ENCODE measurements around the gene HTR1A. TPM values are rescaled to one million over a fixed set of nuclear protein-coding genes. Genes with fewer than 3 reads are reported as not detected.

HTR1A gene
- total RNA-seq, 6 experiments from 2014 or later: 0.18 TPM; not detected in 5

DNA sequence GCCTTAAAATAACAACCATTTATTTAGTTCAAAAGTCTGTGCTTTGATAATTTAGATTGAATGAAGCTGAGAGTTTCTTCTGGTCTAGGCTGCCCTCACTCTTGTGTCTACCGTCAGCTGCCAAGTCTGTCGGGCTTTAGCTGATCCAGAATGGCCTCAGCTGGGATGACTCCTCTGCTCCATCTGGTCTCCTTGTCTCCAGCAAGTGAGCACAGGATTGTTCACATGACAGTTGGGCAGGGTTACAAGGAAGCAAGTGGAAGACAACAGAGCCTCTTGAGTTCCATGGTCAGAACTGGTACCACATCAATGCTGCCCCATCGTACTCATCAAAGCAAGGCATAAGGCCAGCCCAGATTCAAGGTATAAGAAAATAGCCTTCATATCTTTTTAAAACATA, 9.0 kb downstream of the HTR1A start:
- TF ChIP-seq, protein P1, sequence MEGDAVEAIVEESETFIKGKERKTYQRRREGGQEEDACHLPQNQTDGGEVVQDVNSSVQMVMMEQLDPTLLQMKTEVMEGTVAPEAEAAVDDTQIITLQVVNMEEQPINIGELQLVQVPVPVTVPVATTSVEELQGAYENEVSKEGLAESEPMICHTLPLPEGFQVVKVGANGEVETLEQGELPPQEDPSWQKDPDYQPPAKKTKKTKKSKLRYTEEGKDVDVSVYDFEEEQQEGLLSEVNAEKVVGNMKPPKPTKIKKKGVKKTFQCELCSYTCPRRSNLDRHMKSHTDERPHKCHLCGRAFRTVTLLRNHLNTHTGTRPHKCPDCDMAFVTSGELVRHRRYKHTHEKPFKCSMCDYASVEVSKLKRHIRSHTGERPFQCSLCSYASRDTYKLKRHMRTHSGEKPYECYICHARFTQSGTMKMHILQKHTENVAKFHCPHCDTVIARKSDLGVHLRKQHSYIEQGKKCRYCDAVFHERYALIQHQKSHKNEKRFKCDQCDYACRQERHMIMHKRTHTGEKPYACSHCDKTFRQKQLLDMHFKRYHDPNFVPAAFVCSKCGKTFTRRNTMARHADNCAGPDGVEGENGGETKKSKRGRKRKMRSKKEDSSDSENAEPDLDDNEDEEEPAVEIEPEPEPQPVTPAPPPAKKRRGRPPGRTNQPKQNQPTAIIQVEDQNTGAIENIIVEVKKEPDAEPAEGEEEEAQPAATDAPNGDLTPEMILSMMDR (IDR thresholded peaks at IDR 0.05): no peak
- TF ChIP-seq POLR2A (IDR thresholded peaks at IDR 0.05): no peak
- WGBS (ENCODE audit: insufficient coverage, low coverage, low lambda C conversion rate, missing lambda C conversion rate): 74% methylated on average over 2 of the region's 3 CpGs
- no peaks in the 10 kb centered on the region for H3K27me3 ChIP-seq
- no peaks in the 10 kb centered on the region for H3K9me3 ChIP-seq
- no peak overlapping the region for H3K27ac ChIP-seq
- H3K4me3 ChIP-seq: no peak overlapping the region
- no peaks in the 10 kb centered on the region for H3K4me1 ChIP-seq
- no peak for ATAC-seq
- intact Hi-C loops (cut with DNase I): no loop called here
- no peaks in the 10 kb centered on the region for H3K36me3 ChIP-seq
- no peak for DNase-seq

DNA sequence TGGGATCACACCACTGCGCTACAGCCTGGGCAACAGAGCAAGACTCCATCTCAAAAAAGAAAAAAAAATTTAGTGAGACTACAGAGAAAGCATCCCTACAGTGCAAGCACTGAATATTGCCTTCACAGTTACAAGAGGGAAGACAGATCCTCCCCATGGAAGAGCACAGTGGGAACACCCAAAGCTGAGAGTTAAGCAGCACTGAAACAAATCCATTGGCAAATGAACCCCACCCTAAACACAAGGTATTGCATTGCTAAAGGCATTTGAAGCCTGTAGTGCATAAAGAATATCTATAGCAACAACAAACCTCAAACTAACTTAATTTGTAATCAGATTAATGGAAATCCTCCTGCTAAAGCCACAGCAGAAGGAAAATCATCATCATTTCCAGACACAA, 27.1 kb downstream of the HTR1A start:
- Histone ChIP-seq H3K27ac (no peak overlapping the region), H3K9me3 (no peaks in the 10 kb centered on the region), H3K27me3 (no peaks in the 10 kb centered on the region), H3K4me3 (no peak overlapping the region), H3K4me1 (no peaks in the 10 kb centered on the region), H3K36me3 (no peaks in the 10 kb centered on the region)
- DNase-seq (no peak), ATAC-seq (no peak)
- 80% methylated on average over 1 of the region's 1 CpG for WGBS (ENCODE audit: insufficient coverage, low coverage, low lambda C conversion rate, missing lambda C conversion rate)
- intact Hi-C loops (cut with DNase I): no loop called here
- TF ChIP-seq POLR2A (IDR thresholded peaks at IDR 0.05): no peak
- TF ChIP-seq, protein P1 (IDR thresholded peaks at IDR 0.05): no peak

DNA sequence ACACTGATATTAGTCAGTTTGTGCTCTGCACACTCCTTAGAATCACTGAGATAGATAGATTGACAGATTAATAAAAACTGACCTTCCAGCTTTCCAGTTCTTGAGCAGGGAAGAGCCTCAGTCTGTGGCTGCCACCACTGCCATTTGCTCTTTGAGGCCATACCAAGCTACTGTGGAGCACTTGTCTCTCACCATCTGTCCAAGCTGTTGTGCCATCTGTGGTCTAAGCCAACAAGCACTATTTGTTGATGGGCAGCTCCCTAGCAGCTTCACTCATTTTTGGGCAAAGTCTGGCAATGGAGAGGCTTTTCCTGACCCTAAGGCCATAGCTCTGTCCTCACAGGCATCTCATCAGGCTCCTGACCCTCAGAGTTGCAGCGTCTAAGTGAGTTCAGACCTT, 30.4 kb downstream of the HTR1A start:
- no peak overlapping the region for H3K4me3 ChIP-seq
- intact Hi-C loops (cut with DNase I): no loop called here
- no peaks in the 10 kb centered on the region for H3K4me1 ChIP-seq
- DNase-seq: no peak
- no peaks in the 10 kb centered on the region for H3K27me3 ChIP-seq
- H3K27ac ChIP-seq: no peak overlapping the region
- no peaks in the 10 kb centered on the region for H3K9me3 ChIP-seq
- no peak for ATAC-seq
- 33% methylated on average over 1 of the region's 1 CpG for WGBS (ENCODE audit: insufficient coverage, low coverage, low lambda C conversion rate, missing lambda C conversion rate)
- H3K36me3 ChIP-seq: no peaks in the 10 kb centered on the region
- TF ChIP-seq POLR2A (IDR thresholded peaks at IDR 0.05): no peak
- TF ChIP-seq, protein P1 (IDR thresholded peaks at IDR 0.05): no peak

DNA sequence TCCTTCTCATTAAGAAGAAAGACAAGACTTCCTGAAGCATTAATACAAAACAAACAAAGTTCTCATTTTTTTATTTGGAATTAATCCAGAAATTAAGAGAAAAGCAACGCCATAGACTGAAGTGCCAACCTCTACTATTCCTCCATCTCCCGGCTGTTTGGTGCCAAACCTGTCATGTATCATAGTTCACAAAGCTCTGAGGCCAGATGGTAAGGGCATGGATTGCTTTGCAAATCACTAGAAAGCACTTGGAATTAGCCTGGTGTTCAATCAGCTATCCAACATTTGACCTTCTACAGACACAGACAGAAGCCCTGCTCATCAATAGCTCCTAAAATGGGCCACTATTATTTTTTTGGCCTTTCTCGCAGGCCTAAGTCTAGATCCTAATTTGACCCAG, 33.8 kb downstream of the HTR1A start:
- Histone ChIP-seq H3K4me1 (no peaks in the 10 kb centered on the region), H3K36me3 (no peaks in the 10 kb centered on the region), H3K27me3 (no peaks in the 10 kb centered on the region), H3K27ac (no peak overlapping the region), H3K4me3 (no peak overlapping the region), H3K9me3 (no peaks in the 10 kb centered on the region)
- intact Hi-C loops (cut with DNase I): no loop called here
- 75% methylated on average over 3 of the region's 3 CpGs for WGBS (ENCODE audit: insufficient coverage, low coverage, low lambda C conversion rate, missing lambda C conversion rate)
- ATAC-seq (no peak), DNase-seq (no peak)
- TF ChIP-seq, protein P1 (IDR thresholded peaks at IDR 0.05): no peak
- TF ChIP-seq POLR2A (IDR thresholded peaks at IDR 0.05): no peak

DNA sequence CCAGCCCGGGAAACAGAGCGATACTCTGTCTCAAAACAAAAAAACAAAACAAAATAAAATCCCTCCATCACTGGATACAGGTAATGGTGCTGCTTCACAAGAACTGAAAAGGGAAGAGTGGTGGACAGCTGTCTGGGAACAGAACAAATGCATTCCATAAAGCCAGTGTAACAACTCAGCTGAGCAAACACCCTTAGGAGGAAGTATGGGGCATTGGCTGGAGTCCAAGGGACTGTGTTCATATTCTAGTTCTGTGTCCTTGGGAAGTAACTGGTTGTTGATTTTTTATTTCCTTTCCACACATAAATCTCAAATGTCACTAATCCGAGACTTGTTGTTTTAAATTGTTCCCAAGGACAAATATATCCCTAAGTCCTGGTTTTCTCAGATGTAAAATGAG, 38.3 kb downstream of the HTR1A start:
- no peak for DNase-seq
- 57% methylated on average over 3 of the region's 3 CpGs for WGBS (ENCODE audit: insufficient coverage, low coverage, low lambda C conversion rate, missing lambda C conversion rate)
- intact Hi-C loops (cut with DNase I): no loop called here
- no peaks in the 10 kb centered on the region for H3K9me3 ChIP-seq
- TF ChIP-seq, protein P1 (IDR thresholded peaks at IDR 0.05): no peak
- no peak for TF ChIP-seq POLR2A (IDR thresholded peaks at IDR 0.05)
- ATAC-seq: no peak
- H3K4me1 ChIP-seq: no peaks in the 10 kb centered on the region
- H3K4me3 ChIP-seq: no peak overlapping the region
- no peaks in the 10 kb centered on the region for H3K27me3 ChIP-seq
- no peak overlapping the region for H3K27ac ChIP-seq
- H3K36me3 ChIP-seq: no peaks in the 10 kb centered on the region
